NCI-H1436 (cell line): ENCODE results near the gene CDKL2.
"Not testable (repeated sequence)": the region's sequence is repeated elsewhere in the genome, so short reads cannot be mapped to it uniquely, and the experiment has no call there.

Experiments used
- DNase-seq: peaks from one replicate; lab custom pipeline; 2025; lab: John Stamatoyannopoulos, UW

CDKL2 gene

DNA sequence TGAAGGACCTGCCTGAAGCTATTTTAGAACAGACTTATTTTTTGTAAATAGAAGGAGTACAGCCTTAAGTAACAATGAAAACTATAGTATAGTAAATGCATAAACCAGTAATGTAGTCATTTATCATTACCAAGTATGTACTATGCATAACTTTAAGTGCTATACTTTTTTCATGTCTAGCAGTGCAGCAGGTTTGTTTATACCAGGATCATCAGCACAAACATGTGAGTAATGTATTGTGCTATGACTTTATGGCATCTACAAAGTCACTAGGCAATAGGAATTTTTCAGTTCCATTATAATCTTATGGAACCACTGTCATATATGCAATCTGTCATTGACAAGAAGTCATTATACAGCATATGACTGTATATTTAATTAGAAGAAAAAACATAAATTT is 77.9 kb downstream of the CDKL2 start:
- DNase-seq, result no peak

DNA sequence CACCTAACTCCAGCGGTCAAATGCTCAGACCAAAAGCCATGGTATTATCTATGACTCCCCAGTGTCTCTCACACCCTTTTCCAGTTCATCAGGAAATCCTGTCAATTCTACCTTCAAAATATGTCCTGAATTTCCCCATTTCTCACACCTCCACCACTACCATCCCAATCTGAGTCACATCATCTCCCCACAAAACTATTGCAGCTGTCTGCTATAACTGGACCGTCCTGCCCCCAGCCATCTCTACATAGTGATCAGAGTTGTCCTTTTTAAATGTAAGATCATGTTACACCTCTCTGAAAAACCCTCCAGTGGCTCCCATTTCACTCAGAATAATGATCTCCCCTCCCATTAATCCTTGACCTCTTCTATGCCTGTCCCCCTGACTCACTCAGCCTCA is 81.3 kb downstream of the CDKL2 start:
- no peak for DNase-seq

DNA sequence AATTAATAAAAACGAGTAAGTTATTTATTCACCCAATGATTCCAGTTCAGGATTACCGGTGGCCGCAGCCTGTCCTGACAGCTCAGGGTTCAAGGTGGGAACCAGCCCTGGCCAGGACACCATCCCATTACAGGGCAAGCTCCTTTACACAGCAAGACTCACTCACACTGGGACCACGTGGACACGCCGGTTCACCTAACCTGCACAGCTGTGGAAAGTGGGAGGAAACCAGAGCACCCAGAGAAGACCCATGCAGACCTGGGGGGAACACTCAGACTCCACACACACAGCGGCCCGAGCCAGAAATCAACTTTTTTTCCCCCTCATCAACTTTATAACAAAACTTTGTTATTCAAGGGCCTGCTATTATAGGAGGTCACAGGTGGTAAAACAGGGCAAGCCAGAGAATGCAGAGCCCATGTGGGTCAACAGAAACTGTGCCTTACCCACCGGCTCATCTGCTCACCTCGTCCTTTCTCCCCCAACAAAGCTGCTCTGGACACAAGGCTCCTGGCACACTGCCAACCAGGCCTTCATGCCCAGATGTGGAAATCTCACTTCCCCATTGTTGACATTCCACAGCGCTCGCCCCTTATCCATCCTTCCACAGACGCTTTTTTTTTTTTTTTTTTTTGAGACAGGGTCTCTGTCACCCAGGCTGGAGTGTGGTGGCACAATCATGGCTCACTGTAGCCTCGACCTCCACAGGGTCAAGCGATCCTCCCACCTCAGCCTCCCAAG is 82.5 kb downstream of the CDKL2 start:
- DNase-seq, result no peak

DNA sequence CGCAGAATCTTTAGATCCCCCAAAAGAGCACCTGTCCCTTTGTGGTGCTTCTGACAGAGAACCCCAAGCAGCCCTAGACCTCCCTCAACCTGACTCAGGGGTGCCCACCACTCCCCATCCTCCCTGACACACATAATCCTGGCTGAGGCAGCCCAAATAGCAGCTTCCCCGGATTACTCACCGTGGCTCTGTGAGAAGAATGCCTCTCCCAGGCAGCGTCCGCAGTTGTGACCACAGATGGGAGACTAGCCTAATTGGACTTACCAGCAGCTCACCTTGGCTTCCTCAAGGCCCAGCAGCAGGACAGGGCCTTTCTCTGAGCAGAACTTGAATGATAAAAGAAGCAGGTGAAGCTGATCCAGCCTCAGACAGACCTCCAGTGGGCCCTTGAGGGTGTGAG is 84.8 kb downstream of the CDKL2 start:
- no peak for DNase-seq

DNA sequence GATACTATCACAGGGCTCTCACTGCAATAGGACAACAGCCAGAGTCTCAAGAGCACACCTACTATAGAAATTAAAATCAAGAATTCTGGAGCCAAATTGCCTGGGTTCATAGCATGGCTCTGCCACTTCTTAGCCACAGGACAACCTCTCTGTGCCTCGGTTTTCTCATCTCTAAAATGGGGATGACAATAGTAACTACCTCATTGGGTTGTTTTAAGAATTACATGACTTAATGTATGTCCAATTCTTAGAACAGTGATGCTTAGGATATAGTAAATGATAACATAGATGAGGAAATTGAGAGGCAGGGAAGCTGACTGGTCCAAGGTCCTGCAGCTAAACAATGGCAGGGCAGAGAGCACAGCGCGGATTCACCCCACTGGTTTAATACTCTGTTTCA is 85.5 kb downstream of the CDKL2 start:
- DNase-seq, result no peak

DNA sequence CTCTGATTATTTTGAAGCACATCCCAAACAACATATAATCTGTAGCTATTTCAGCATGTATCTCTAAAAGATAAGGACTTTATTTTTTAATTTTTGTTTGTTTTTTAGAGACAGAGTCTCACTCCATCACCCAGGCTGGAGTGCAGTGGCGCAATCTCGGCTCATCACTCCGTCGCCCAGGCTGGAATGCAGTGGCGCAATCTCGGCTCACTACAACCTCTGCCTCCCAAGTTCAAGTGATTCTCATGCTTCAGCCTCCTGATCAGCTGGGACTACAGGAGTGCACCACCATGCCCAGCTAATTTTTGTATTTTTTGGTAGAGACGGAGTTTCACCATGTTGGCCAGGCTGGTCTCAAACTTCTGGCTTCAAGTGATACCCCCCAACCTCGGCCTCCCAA is 86.1 kb downstream of the CDKL2 start:
- not testable (repeated sequence) for DNase-seq

DNA sequence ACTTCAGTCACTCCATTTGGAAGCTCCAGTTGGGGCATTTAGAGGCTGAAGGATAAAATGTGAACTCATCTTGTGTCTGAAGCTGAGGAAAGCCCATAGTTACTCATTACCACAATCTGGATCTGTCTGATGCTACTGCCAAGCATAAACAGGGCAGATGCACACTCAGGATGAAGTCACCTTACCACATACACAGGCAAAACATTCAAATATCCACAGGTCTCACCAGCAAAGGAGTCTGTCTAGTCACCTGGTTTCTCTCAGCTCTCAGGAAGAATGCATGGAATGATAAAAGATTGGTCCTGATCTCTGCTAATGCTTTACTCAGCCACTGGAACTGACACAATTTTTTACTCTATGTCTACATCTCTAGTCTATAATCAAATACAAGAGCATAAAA is 87.5 kb downstream of the CDKL2 start:
- DNase-seq, result no peak

DNA sequence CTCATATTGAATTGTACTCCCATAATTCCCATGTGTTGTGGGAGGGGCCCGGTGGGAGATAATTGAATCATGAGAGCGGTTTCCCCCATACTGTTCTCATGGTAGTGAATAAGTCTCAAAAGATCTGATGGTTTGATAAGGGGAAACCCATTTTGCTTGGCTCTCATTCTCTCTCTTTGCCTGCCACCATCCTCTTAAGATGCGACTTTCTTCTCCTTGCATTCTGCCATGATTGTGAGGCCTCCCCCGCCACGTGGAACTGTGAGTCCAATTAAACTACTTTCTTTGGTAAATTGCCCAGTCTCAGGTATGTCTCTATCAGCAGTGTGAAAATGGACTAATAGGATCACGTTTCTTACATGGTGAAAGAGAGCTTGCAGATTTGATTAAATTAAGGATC is 93.0 kb downstream of the CDKL2 start:
- not testable (repeated sequence) for DNase-seq

DNA sequence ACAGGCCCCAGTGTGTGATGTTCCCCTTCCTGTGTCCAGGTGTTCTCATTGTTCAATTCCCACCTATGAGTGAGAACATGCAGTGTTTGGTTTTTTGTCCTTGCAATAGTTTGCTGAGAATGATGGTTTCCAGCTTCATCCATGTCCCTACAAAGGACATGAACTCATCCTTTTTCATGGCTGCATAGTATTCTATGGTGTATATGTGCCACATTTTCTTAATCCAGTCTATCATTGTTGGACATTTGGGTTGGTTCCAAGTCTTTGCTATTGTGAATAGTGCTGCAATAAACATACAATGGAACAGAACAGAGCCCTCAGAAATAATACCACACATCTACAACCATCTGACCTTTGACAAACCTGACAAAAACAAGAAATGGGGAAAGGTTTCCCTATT is 96.4 kb downstream of the CDKL2 start:
- DNase-seq, result not testable (repeated sequence)

DNA sequence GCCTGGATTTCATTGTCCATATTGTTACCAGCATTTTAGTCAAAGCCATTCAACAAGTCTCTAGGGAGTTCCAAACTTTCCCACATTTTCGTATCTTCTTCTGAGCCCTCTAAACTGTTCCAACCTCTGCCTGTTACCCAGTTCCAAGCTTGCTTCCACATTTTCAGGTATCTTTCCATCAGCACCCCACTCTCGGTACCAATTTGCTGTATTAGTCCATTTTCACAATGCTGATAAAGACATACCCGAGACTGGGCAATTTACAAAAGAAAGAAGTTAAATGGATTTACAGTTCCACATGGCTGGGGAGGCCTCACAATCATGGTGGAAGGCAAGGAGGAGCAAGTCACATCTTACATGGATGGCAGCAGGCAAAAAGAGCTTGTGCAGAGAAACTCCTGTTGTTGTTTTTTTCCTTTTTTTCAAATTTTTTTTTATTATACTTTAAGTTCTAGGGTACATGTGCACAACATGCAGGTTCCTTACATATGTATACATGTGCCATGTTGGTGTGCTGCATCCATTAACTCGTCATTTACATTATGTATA is 96.9 kb downstream of the CDKL2 start:
- DNase-seq, result not testable (repeated sequence)

DNA sequence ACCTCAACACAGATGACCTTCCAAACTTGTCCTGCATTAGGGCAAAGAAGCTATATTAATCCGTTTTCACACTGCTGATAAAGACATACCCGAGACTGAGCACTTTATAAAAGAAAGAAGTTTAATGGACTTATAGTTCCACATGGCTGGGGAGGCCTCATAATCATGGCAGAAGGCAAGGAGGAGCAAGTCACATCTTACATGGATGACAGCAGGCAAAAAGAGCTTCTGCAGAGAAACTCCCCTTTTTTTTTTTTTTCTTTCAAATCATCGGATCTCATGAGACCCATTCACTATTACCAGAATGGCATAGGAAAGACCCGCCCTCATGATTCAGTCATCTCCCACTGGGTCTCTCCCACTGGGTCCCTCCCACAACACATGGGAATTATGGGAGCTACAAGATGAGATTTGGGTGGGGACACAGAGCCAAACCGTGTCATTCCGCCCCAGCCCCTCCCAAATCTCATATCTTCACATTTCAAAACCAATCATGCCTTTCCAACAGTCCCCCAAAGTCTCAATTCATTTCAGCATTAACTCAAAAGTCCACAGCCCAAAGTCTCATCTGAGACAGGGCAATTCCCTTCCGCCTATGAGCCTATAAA is 98.7 kb downstream of the CDKL2 start:
- not testable (repeated sequence) for DNase-seq

DNA sequence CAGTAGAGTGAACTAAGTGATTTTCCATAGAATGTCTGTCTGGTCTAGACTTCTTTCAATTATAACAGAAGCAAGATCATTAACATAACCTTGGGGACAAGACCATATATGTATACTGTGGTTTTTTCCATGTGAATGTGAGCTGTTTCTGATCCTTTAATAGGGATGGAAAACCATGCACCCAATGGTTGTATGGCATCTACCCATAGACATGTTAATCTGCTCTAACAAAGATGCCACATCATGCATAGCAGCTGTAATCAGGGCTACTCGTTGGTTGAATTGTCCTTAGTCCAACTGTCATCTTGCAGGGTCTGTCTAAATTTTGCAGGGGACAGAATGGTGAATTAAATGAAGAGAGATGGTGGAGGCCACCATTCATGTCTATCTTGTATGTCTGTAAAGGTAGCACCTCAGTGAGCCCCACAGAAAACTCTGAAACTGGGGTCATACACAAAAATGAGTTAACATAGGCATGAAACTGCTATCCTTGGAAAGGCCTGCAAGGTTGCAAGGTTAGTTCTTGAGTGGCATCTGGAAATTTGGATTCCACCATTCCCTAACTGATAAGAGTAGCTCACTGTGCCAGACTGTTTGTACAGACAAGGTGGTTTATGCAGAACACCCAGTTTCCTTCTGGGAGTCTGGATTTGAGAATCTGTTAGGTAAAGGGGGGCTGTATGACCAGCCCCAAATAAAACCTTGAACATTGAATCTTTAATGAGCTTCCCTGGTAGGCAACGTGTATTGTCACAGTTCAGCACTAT is 99.6 kb downstream of the CDKL2 start:
- DNase-seq, result no peak
